Frontal cortex (tissue), 4 donors: Measurements from ENCODE around the gene TRIM39. TPM values are rescaled to one million over a fixed set of nuclear protein-coding genes. Genes with fewer than 3 reads are reported as not detected.
"Not testable (repeated sequence)": the region's sequence is repeated elsewhere in the genome, so short reads cannot be mapped to it uniquely, and the experiment has no call there.

Experiments
- DNase-seq, 2 donors: peaks; one replicate each; pipeline ENCODE4 v3.0.0; 2012; ENCODE audit warnings: low spot score in 2 of 2
- FAIRE-seq: peaks from 2 replicates; lab custom pipeline; 2012; peaks lifted over from hg19 to GRCh38; lab: Jason Lieb, UNC
- small RNA-seq: library from RNA; depleted of rRNA; stranded (forward); fragments of <200 nt; gene quantifications from one replicate; pipeline ENCODE3, GENCODE V24; 2014
- total RNA-seq: library from RNA; depleted of rRNA; stranded (reverse); fragments of >200 nt; gene quantifications from one replicate; pipeline ENCODE4 v1.2.3, GENCODE V29; 2014
- donor health status: control.
- donor health status: control.
- donor health status: control.

Gene TRIM39
- total RNA-seq, 1 donor from 2014 or later: 9.8 TPM

GRCh38 chr6:30357678-30358540 is 31.2 kb downstream of the TRIM39 start:
- DNase-seq (peak in 1 of 2 donors; percentile 39), FAIRE-seq (no peak)

DNA sequence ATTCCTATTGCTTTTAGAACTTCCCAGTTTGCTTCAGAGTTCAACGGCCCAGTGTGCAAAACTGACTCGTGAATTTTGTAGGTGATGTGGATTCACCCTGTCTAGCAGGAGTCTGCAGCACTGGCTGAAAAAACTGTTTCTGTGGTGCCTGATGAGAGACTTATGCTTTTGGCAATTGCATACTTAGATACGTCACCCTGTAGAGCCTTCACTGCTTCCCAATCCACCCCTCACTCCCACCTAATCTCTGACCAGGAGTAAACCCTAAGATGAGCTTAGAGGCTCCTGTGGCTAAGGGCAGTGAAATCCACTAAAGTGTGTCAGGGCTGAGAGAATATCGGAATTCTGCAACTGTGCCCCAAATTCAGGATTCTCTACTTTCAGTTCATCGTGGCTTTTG is 32.5 kb downstream of the TRIM39 start:
- DNase-seq (no peak), FAIRE-seq (no peak)

DNA sequence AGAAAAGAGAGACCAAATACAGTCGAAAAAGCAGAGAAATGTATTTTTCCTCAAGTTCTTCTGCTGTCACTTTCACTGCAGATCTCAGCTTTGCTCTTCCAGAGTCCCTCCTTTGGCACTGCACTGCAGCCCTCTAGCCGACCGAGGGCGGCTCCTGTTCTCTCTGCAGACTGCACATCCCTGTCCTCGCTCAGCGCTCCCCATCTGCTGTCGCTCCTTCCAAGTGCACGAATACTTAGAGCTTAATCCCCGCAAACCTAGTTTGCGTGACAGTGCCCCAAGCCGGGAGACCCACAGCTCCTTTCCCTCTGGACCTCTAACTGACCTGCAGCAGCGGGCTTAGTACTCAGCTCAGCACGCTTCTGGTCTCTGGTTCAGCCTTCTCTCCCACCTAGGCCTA is 33.4 kb downstream of the TRIM39 start:
- no peak for DNase-seq
- no peak for FAIRE-seq

- no peak for FAIRE-seq
- no peak for DNase-seq
Observed at GRCh38 chr6:30361661-30362060, 34.9 kb downstream of the TRIM39 start.

GRCh38 chr6:30363459-30363858 is 36.7 kb downstream of the TRIM39 start:
- FAIRE-seq: no peak
- no peak for DNase-seq

DNA sequence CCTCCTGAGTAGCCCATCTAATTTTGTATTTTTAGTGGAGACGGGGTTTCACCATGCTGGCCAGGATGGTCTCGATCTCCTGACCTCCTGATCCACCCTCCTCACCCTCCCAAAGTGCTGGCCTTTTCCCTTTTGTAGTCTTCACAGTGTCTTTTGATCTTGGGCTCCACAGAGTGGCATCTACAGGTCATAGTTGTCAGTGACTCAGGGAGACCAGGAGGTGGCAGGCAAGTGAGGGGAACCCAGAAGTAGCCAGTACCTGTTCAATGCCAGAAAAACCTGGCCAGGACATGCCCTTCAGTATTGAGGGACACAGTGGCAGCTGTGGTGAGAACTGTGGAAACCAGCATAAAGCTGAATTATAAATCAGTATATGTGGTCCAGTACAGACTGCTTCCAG is 37.9 kb downstream of the TRIM39 start:
- DNase-seq (no peak), FAIRE-seq (no peak)

- DNase-seq: not testable (repeated sequence)
Observed at GRCh38 chr6:30369280-30369679, 42.6 kb downstream of the TRIM39 start.

DNA sequence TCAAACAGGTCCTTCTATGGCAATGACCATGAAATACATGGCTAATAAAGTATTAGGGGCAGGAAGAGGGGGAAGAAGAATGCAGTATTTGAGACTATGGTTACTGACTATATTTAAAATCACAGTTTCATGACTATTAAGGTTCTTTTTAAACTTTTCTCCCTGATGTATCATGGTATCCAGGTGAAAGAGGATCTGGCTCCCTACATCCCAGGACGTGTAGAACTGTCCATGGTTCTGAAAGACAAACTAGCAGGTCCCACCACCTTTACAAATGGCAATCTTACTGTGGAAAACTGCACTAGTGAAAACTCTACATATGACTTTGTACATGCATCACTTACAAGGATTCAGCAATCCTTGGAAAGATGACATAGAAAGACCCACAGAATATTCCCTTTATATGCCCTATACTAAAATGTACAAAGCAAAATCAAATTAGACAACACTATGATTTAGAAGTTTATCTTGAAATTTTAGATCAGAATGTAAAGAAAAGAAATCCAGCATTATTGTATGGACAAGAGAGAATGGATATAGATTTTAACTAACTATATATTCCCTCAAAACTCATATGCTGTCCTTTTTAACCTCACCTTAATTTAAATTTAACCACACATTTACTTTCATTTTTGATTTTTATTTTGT is 51.7 kb downstream of the TRIM39 start:
- no peak for FAIRE-seq
- no peak for DNase-seq

More at GRCh38 chr6:30369280-30369679, 42.6 kb downstream of the TRIM39 start:
- not testable (repeated sequence) for FAIRE-seq

GRCh38 chr6:30380464-30380863 is 53.7 kb downstream of the TRIM39 start:
- FAIRE-seq (no peak), DNase-seq (no peak)

GRCh38 chr6:30386166-30386565 is 59.4 kb downstream of the TRIM39 start:
- no peak for FAIRE-seq
- DNase-seq: no peak

DNA sequence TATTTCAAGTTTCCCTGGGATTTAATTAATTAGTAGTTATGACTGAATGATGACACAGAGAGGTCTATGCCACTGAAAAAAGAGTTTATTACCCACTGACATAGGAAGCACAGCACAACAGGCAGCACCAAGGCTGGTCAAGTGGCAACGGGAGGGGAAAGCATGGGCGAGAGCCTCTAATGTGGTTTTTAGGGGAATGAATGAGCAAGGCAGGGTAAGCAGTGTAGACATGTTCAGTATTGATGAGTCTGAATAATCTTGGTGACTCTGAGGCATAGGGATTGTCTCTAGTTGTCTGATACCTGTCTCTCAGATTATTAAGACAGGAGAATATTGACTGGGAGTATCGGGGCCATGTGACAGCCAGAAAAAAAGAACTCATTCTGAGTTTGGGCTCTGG is 64.5 kb downstream of the TRIM39 start:
- FAIRE-seq (no peak), DNase-seq (no peak)

Small RNA genes within 50 kb of the gene (small RNA-seq; reads per million reads assigned to genes)
- gene HLA-N: not detected

Other genes with a start within 250 kb of the TRIM39 start
- gene TRIM31, start 213.8 kb upstream of the TRIM39 start, total RNA-seq: not detected
- not detected for gene TRIM40, start 190.8 kb upstream of the TRIM39 start, total RNA-seq
- under 0.01 TPM for gene TRIM10, start 165.7 kb upstream of the TRIM39 start, total RNA-seq
- not detected for gene TRIM15, start 163.4 kb upstream of the TRIM39 start, total RNA-seq
- gene TRIM26, start 113.5 kb upstream of the TRIM39 start, total RNA-seq: 14.3 TPM
- gene RPP21, start 18.2 kb downstream of the TRIM39 start, total RNA-seq: 23.2 TPM
- gene HLA-E, start 162.6 kb downstream of the TRIM39 start, total RNA-seq: 25.7 TPM
- gene GNL1, start 229.6 kb downstream of the TRIM39 start, total RNA-seq: 28.1 TPM
- 12.2 TPM for gene PRR3, start 230.4 kb downstream of the TRIM39 start, total RNA-seq
- 18.8 TPM for gene ABCF1, start 244.5 kb downstream of the TRIM39 start, total RNA-seq